AG04450 (cell line): ENCODE results near the gene PANX3. TPM values are rescaled to one million over a fixed set of nuclear protein-coding genes. Genes with fewer than 3 reads are reported as not detected.

Experiments
- CTCF ChIA-PET: fragments of 300-600, 350-600 bp; formaldehyde crosslinking; extraction: SDS; loops from one replicate; lab custom pipeline; 2022; ENCODE audit warnings: antibody characterized with exemption, inconsistent platforms; lab: Charles Lee
- POLR2A ChIA-PET: fragments of 350-600 bp; formaldehyde crosslinking; extraction: SDS; loops from one replicate; lab custom pipeline; 2021; ENCODE audit warnings: antibody characterized with exemption, inconsistent platforms; lab: Yijun Ruan, JAX
- DNase-seq: peaks from one replicate; pipeline ENCODE4 v3.0.0-alpha.2; 2011; ENCODE audit warnings: low read depth, low spot score
- H3K27ac ChIP-seq: one replicate; pipeline ENCODE4 v1.5.1; 2012; ENCODE audit warnings: low read depth, low read length, control low read depth
- H3K27me3 ChIP-seq: one replicate; pipeline ENCODE4 v1.6.0; 2012; ENCODE audit warnings: low read length; ENCODE audit not compliant: control insufficient read depth, insufficient read depth
- H3K4me3 ChIP-seq: 2 replicates; pipeline ENCODE4 v1.5.1; 2011; ENCODE audit warnings: mild to moderate bottlenecking, low read depth, low read length, control low read depth
- H3K9me3 ChIP-seq: 2 replicates; pipeline ENCODE4 v1.5.1; 2012; ENCODE audit warnings: low read length; ENCODE audit not compliant: control insufficient read depth, insufficient read depth
- polyA plus RNA-seq: library from polyadenylated mRNA; depleted of rRNA; stranded (reverse); fragments of >200 nt; gene quantifications from 2 replicates; pipeline ENCODE4 v1.2.3, GENCODE V29; 2011
- TF ChIP-seq, protein P1 (sequence below): IDR thresholded peaks from 2 replicates; pipeline ENCODE4 v1.5.1; 2011; ENCODE audit warnings: low read depth, low read length, control low read depth, inconsistent platforms

The PANX3 gene
- polyA plus RNA-seq, 1 experiment = not detected

DNA sequence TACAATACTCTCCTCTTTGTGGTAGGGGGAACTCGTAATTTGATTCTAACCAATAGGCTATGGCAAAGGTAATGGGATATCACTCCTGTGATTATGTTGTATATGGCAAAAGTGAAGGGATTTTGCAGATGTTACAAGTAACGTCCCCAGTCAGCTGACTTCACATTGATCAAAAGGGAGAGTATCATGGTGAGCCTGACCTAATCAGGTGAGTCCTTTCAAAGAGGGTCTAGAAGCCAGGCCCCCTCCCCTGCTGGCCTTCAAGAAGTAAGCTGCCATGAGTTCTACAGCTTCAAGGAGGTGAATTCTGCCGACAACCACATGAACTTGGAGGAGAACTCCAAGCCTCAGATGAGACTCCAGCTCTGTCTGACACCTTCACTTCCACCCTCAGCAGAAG is 31.4 kb downstream of the PANX3 start:
- DNase-seq = no peak
- no peak overlapping the region for H3K4me3 ChIP-seq
- H3K27me3 ChIP-seq = no peaks in the 10 kb centered on the region
- CTCF ChIA-PET = interaction anchor here (1.4 to 4.8 kb wide), 9 partner anchors 10 to 241 kb away, joined by 3 to 107 read pairs (median 29); partner anchors contain the start of genes ESAM and ROBO3
- TF ChIP-seq, protein P1, sequence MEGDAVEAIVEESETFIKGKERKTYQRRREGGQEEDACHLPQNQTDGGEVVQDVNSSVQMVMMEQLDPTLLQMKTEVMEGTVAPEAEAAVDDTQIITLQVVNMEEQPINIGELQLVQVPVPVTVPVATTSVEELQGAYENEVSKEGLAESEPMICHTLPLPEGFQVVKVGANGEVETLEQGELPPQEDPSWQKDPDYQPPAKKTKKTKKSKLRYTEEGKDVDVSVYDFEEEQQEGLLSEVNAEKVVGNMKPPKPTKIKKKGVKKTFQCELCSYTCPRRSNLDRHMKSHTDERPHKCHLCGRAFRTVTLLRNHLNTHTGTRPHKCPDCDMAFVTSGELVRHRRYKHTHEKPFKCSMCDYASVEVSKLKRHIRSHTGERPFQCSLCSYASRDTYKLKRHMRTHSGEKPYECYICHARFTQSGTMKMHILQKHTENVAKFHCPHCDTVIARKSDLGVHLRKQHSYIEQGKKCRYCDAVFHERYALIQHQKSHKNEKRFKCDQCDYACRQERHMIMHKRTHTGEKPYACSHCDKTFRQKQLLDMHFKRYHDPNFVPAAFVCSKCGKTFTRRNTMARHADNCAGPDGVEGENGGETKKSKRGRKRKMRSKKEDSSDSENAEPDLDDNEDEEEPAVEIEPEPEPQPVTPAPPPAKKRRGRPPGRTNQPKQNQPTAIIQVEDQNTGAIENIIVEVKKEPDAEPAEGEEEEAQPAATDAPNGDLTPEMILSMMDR = no peak
- H3K27ac ChIP-seq = no peak overlapping the region
- POLR2A ChIA-PET = interaction anchor here (1.4 kb wide), 1 partner anchor 157 kb away, joined by 4 read pairs; the partner anchor contains the start of gene MSANTD2
- H3K9me3 ChIP-seq = no peaks in the 10 kb centered on the region; the same call in 1 of the 2 replicates

DNA sequence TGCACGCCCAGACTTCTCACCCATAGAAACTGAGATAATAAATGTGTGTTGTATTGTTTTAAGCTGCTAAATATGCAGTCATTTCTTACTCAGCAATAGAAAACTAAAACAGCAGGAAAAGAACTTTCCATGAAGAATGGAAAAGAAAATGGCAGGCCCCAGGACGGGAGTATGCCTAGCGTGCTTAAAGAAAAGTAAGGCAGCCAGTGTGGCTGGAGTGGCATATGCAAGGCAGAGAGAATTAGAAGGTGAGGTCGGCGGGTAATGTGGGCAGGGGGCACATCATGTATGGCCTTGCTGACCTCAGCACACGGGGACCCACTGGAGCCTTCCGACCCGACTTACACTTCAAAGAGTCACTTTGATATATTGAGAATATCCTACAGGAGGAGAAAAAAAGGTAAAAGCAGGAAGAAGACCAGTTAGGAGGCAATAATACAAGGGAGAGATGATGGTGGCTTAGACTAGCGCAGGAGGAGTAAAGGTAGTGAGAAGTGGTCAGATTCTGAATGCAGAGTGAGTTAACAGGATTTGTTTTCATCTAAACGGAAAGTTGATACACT is 31.9 kb downstream of the PANX3 start:
- ChIA-PET CTCF (interaction anchor here (1.1 to 4.8 kb wide), 21 partner anchors 9 to 263 kb away, joined by 3 to 107 read pairs (median 20); partner anchors contain the start of genes ESAM, ROBO3 and TBRG1), POLR2A (interaction anchor here (0.5 to 1.4 kb wide), 2 partner anchors 157 to 218 kb away, joined by 3 to 4 read pairs; partner anchors contain the start of gene MSANTD2)
- TF ChIP-seq, protein P1 = no peak
- Histone ChIP-seq H3K27me3 (no peaks in the 10 kb centered on the region), H3K4me3 (no peak overlapping the region; the same call in none of the 2 replicates), H3K27ac (peak overlapping the region; percentile 89), H3K9me3 (no peaks in the 10 kb centered on the region; the same call in 1 of the 2 replicates)
- no peak for DNase-seq

DNA sequence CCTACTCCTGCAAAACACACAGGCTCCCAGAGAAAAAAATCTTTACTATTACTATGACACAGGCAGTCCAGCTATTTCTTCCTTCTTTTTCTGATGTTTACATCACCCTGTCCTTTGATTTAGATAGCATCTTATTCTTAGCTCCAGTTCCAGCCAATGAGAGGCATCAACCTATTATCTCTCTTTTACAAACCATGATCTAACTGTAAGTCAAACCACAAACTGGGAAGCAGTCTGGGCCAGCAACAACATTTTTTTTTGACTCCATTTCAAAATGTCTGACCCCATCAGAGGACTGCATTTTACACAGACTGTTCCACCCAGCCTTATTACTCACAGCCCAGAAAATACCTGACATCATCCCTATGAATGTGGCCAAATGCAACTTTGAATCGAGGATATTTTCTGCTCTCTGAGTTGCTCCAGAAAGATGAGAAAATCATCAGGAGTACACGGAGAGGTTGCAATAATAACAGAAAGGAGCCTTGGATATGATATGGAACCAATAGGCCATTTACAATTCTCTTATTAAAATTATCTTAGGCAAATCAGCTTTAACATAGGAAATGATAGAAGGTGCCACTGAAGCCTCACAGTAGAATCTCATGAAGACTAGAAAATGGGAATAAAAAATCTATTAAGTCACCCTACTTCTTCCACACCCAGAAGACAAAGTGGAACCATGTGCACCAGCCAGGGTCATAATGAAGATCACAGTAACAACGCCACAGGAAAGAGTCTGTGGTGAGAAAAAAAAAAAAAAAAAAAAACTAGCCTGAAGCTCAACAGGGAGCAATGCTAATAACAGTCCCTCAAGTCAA is 32.6 kb downstream of the PANX3 start:
- peak; percentile 86 for DNase-seq
- CTCF ChIA-PET = interaction anchor here (0.5 to 4.8 kb wide), 47 partner anchors 9 to 1777 kb away, joined by 3 to 107 read pairs (median 6); partner anchors contain the start of genes ESAM, NRGN, ROBO3 and SIAE
- no peaks in the 10 kb centered on the region; the same call in 1 of the 2 replicates for H3K9me3 ChIP-seq
- H3K27me3 ChIP-seq = no peaks in the 10 kb centered on the region
- POLR2A ChIA-PET = interaction anchor here (0.5 to 1.4 kb wide), 2 partner anchors 156 to 217 kb away, joined by 3 to 4 read pairs; partner anchors contain the start of gene MSANTD2
- peak overlapping the region; percentile 89 for H3K27ac ChIP-seq
- H3K4me3 ChIP-seq = no peak overlapping the region
- TF ChIP-seq, protein P1 = no peak

DNA sequence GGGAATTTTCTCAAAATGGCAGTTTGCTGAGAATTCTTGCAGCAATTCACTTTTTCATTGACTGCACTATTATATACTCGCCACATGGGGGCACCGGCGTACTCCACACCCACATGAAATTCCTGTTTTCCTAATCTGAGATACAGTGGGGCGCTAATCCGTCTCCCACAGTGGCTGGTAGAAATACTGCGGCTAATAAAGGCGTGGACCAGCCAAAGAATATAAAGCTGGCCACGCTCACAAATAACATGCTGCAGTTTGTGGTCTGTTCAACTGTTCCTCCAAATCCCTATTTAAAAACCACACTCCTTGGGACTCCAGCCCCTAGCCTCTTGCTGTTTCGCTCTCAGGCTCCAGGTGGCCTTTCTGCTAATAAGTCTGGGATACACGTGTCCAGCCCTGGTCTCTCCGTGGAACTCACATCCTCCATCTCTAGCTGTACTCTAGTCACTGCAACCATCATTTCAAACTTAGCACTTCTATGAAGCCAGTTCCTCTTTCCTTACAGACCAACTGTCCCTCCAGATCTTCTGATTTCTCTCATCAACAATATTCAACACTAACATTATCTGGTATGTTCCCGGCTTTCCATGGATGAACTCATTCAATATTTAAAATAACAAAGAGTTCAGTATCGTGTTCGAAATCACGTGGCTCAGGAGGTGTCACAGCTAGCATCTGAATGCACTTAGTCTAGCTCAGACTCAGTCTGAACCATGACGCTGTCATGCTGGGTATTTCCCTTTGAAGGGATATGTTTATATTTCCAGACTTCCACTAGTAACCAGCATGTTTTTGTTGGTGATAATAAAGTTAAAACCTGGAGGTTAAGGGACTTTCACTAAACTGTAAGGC is 33.4 kb downstream of the PANX3 start:
- DNase-seq = no peak
- H3K27ac ChIP-seq = peak overlapping the region; percentile 40
- H3K4me3 ChIP-seq = no peak overlapping the region; the same call in 1 of the 2 replicates
- TF ChIP-seq, protein P1 = peak; percentile 78
- H3K9me3 ChIP-seq = no peaks in the 10 kb centered on the region; the same call in 1 of the 2 replicates
- H3K27me3 ChIP-seq = no peaks in the 10 kb centered on the region
- CTCF ChIA-PET = interaction anchor here (0.6 to 4.8 kb wide), 50 partner anchors 8 to 498 kb away, joined by 3 to 107 read pairs (median 5); partner anchors contain the start of genes ESAM, NRGN, ROBO3 and SIAE
- POLR2A ChIA-PET = no interaction called here
